K562 (cell line): ENCODE data around the gene CARD11. TPM values are rescaled to one million over a fixed set of nuclear protein-coding genes. Genes with fewer than 3 reads are reported as not detected.

ENCODE experiments used
- ATAC-seq: fragments of 200-7000 bp; cut with Tn5 transposase; 3 replicates; pipeline ENCODE4 v1.9.1; 2020; ENCODE audit warnings: moderate library complexity
- BruUV-seq: library from RNA; stranded (reverse); fragments of 400-500 nt; replicated peaks from 2 replicates; lab custom pipeline; 2021; lab: Mats Ljungman, UMichigan
- CTCF ChIA-PET: fragments of 300-600 bp; formaldehyde crosslinking; extraction: SDS; loops from one replicate; lab custom pipeline; 2021; ENCODE audit warnings: low intra/inter-chr PET ratio; lab: Yijun Ruan, JAX
- POLR2A ChIA-PET: fragments of 300-600, 350-650 bp; sonication (Branson Sonifier 250); formaldehyde crosslinking; extraction: SDS; loops from one replicate; lab custom pipeline; 2021; ENCODE audit warnings: antibody characterized with exemption, inconsistent platforms; lab: Yijun Ruan, JAX
- DNase-seq, 4 experiments: peaks; one replicate each; pipeline versions ENCODE4 v3.0.0 to v3.0.0-alpha.2; 2011 to 2018; ENCODE audit warnings: low spot score in 3 of 4, mixed read lengths in 3 of 4; ENCODE audit errors: extremely low read depth in 1 of 4
- FAIRE-seq: peaks from 2 replicates; lab custom pipeline; 2011; peaks lifted over from hg19 to GRCh38; lab: Jason Lieb, UNC
- H2AFZ ChIP-seq: 2 replicates; pipeline ENCODE4 v1.6.0; 2011; ENCODE audit warnings: low read depth, low read length, control low read depth, inconsistent platforms
- H3K27ac ChIP-seq: fragments of 200-600 bp; 3 replicates; pipeline ENCODE4 v1.8.0; 2011; ENCODE audit warnings: low read depth, mild to moderate bottlenecking, control low read depth, inconsistent platforms, low read length, moderate library complexity, mixed read lengths; ENCODE audit errors: extremely low read depth
- H3K27me3 ChIP-seq, 2 experiments: fragments of 300-600 bp in 1 of 2; 2 replicates in 1 of 2; 3 replicates in 1 of 2; pipeline versions ENCODE4 v1.6.0 to v1.8.0; 2011; ENCODE audit warnings: inconsistent platforms in 2 of 2, low read length in 2 of 2, mild to moderate bottlenecking in 1 of 2, mixed read lengths in 1 of 2, moderate library complexity in 1 of 2; ENCODE audit not compliant: control insufficient read depth in 2 of 2, insufficient read depth in 2 of 2
- H3K36me3 ChIP-seq: fragments of 300-600 bp; 3 replicates; pipeline ENCODE4 v1.8.0; 2011; ENCODE audit warnings: mild to moderate bottlenecking, low read length, inconsistent platforms; ENCODE audit not compliant: control insufficient read depth, insufficient read depth
- H3K4me1 ChIP-seq, 2 experiments: fragments of 200-600 bp in 1 of 2; replicated peaks in 1 of 2; 2 replicates in 1 of 2; 3 replicates in 1 of 2; pipeline versions ENCODE4 v1.5.1 to v1.8.0; 2011; ENCODE audit warnings: inconsistent platforms in 2 of 2, low read length in 2 of 2, mild to moderate bottlenecking in 1 of 2, mixed read lengths in 1 of 2, moderate library complexity in 1 of 2; ENCODE audit not compliant: control insufficient read depth in 2 of 2, insufficient read depth in 2 of 2
- H3K4me2 ChIP-seq: 2 replicates; pipeline ENCODE4 v1.6.1; 2011; ENCODE audit warnings: low read length, control low read depth, inconsistent platforms, mixed read lengths; ENCODE audit not compliant: insufficient read depth
- H3K4me3 ChIP-seq: fragments of 200-600 bp; sonication (generic), shearing (Covaris generic); 2 replicates; pipeline ENCODE4 v1.5.1; 2016; ENCODE audit warnings: control low read depth, inconsistent platforms
- H3K79me2 ChIP-seq: fragments of 200-600 bp; 3 replicates; pipeline ENCODE4 v1.8.0; 2011; ENCODE audit warnings: low read length, inconsistent platforms; ENCODE audit not compliant: control insufficient read depth, insufficient read depth
- H3K9ac ChIP-seq, 2 experiments: 2 replicates each; pipeline versions ENCODE4 v1.6.0 to v1.6.1; 2011; ENCODE audit warnings: low read depth in 2 of 2, low read length in 2 of 2, control low read depth in 1 of 2, inconsistent platforms in 1 of 2, mild to moderate bottlenecking in 1 of 2, mixed read lengths in 1 of 2; ENCODE audit not compliant: insufficient read depth in 1 of 2
- H3K9me1 ChIP-seq: one replicate; pipeline ENCODE4 v1.6.0; 2011; ENCODE audit warnings: inconsistent platforms, mild to moderate bottlenecking, low read length, moderate library complexity; ENCODE audit not compliant: control insufficient read depth, insufficient read depth
- H3K9me3 ChIP-seq: replicated peaks from 2 replicates; pipeline ENCODE4 v1.5.1; 2011; ENCODE audit warnings: low read depth, low read length, inconsistent platforms; ENCODE audit not compliant: control insufficient read depth, insufficient read depth
- H4K20me1 ChIP-seq: replicated peaks from 2 replicates; pipeline ENCODE4 v1.6.1; 2011; ENCODE audit warnings: low read length, inconsistent platforms, mixed read lengths; ENCODE audit not compliant: control insufficient read depth, insufficient read depth
- NCOA6 ChIP-seq: fragments of 450-650 bp; IDR thresholded peaks from 2 replicates; pipeline ENCODE4 v1.6.1; 2017; ENCODE audit warnings: mild to moderate bottlenecking
- NRF1 ChIP-seq, 2 experiments: fragments of 450-650 bp; IDR thresholded peaks in 1 of 2; conservative IDR thresholded peaks in 1 of 2; 2 replicates each; pipeline ENCODE4 v1.6.1; 2014; ENCODE audit warnings: mild to moderate bottlenecking in 2 of 2
- RFX1 ChIP-seq: fragments of 450-650 bp; IDR thresholded peaks from 2 replicates; pipeline ENCODE4 v1.6.1; 2016; ENCODE audit warnings: mild to moderate bottlenecking, moderate library complexity
- whole genome bisulfite sequencing: fragments of 100-300 bp; shearing (Covaris generic); methylation state at CpG from one replicate; pipeline ENCODE4 v1.1.6; 2016; ENCODE audit warnings: low coverage, mixed read lengths; ENCODE audit not compliant: insufficient coverage; ENCODE audit errors: missing lambda C conversion rate; 5-methylcytosine and 5-hydroxymethylcytosine counted together
- in situ Hi-C: fragments of 300-500 bp; cut with MboI; formaldehyde crosslinking; loops from 4 replicates; pipeline ENCODE4 v1.15.0; 2018; ENCODE audit warnings: inconsistent platforms, mixed read lengths
- intact Hi-C: fragments of 100-400 bp; cut with micrococcal nuclease; formaldehyde crosslinking; loops from 2 replicates; pipeline ENCODE4 v1.14.2; 2022
- polyA plus RNA-seq, 8 experiments: library from polyadenylated mRNA; depleted of rRNA in 4 of 8; stranded (reverse) in 5 of 8; unstranded in 3 of 8; fragments of >200 nt; fragmentation: Nextera tagmentation in 2 of 8; fragmentation: Illumina TruSeq in 1 of 8; extraction: Ambion mirVana in 2 of 8; extraction: Trizol in 1 of 8; gene quantifications; 2 replicates each; pipeline versions ENCODE4 v1.2.1 to v1.2.3, GENCODE V29; 2011 to 2014; ENCODE audit warnings: inconsistent platforms in 1 of 8, missing spikeins in 1 of 8
- total RNA-seq, 7 experiments: library from RNA; depleted of rRNA in 6 of 7; stranded (reverse); fragments of >200 nt in 6 of 7; fragmentation: Illumina TruSeq in 2 of 7; extraction: Trizol in 2 of 7; gene quantifications; 2 replicates each; pipeline versions ENCODE4 v1.2.1 to v1.2.3, GENCODE V29; 2011 to 2021; ENCODE audit warnings: low replicate concordance in 1 of 7
- TF ChIP-seq, protein P1 (sequence below): sonication (generic); formaldehyde crosslinking; IDR thresholded peaks from 2 replicates; pipeline ENCODE4 v1.8.0; 2022; ENCODE audit warnings: missing genetic modification reagents, mild to moderate bottlenecking, moderate library complexity, borderline replicate concordance

The CARD11 gene
- total and polyA plus RNA-seq, 9 of the 15 experiments (the other 6 are each of a cell fraction or from before 2014, with no cell fraction given): 0.07 to 12.8 (median 5.7) TPM

GRCh38 chr7:2872296-2872874, 171.3 kb downstream of the CARD11 start:
- Histone ChIP-seq H3K4me3 (no peak overlapping the region), H3K4me2 (no peak overlapping the region), H3K27me3 (peaks cover 18 to 66% of the 10 kb centered on the region in 2 experiments), H3K27ac (no peak overlapping the region), H3K9me3 (no peaks in the 10 kb centered on the region), H3K79me2 (no peaks in the 10 kb centered on the region), H4K20me1 (peaks cover 9% of the 10 kb centered on the region), H2AFZ (no peak overlapping the region), H3K4me1 (peaks cover 0 to 17% of the 10 kb centered on the region in 2 experiments; a peak in 2 of 5 replicates), H3K9ac (no peak overlapping the region), H3K9me1 (no peaks in the 10 kb centered on the region), H3K36me3 (no peaks in the 10 kb centered on the region)
- CTCF ChIA-PET: no interaction called here
- FAIRE-seq: peak; percentile 72
- TF ChIP-seq, protein P1, sequence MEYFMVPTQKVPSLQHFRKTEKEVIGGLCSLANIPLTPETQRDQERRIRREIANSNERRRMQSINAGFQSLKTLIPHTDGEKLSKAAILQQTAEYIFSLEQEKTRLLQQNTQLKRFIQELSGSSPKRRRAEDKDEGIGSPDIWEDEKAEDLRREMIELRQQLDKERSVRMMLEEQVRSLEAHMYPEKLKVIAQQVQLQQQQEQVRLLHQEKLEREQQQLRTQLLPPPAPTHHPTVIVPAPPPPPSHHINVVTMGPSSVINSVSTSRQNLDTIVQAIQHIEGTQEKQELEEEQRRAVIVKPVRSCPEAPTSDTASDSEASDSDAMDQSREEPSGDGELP (CRISPR knock-in tag): no peak
- TF ChIP-seq RFX1: peak; percentile 59; the same call in 1 of the 2 replicates
- 7% methylated on average over 6 of the region's 10 CpGs for WGBS
- in situ Hi-C loops (loop anchor here (25.0 kb wide), 1 partner anchor 1015 kb away; no protein-coding TSS in a partner anchor), intact Hi-C loops (no loop called here)
- ATAC-seq: no peak
- peak in 1 of 4 experiments; percentile 2 for DNase-seq
- POLR2A ChIA-PET: no interaction called here
- BruUV-seq: no TSS peak

DNA sequence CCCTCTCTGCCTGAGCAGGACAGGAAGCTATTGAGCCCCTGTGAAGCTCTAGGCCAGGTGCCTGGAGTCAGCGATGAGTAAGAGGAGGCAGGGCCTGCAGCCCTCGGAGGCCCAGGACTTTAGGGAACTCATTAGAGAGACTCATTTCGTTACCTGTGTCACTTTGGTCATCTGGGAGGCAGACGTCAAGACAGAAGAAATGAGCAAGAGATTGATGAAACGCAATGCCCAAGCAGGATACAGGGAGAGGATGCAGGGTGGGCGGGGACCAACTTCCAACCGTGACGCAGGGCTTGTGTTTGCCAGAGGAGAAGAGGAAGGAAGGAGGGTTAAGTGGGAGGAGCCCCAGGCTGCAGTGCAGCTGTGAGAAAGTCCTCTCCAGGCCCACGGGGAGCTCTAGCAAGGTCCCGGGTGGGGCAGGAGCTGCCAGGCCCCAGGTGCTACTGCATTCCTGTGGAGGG, 173.2 kb downstream of the CARD11 start:
- Histone ChIP-seq H3K4me3 (no peak overlapping the region), H3K4me1 (peaks cover 0 to 14% of the 10 kb centered on the region in 2 experiments; a peak in 2 of 5 replicates), H3K36me3 (no peaks in the 10 kb centered on the region), H4K20me1 (peaks cover 9% of the 10 kb centered on the region), H3K9me1 (no peaks in the 10 kb centered on the region), H3K79me2 (no peaks in the 10 kb centered on the region), H3K27ac (no peak overlapping the region), H3K4me2 (no peak overlapping the region), H3K9ac (peak overlapping the region in 1 of 2 experiments; percentile 17; a peak in 2 of 4 replicates), H3K9me3 (no peaks in the 10 kb centered on the region), H3K27me3 (peaks cover 15 to 55% of the 10 kb centered on the region in 2 experiments), H2AFZ (no peak overlapping the region)
- no peak for FAIRE-seq
- WGBS: 9% methylated on average over 10 of the region's 10 CpGs
- peak in 1 of 4 experiments; percentile 15 for DNase-seq
- no TSS peak for BruUV-seq
- intact Hi-C loops (no loop called here), in situ Hi-C loops (loop anchor here (25.0 kb wide), 1 partner anchor 1017 kb away; no protein-coding TSS in a partner anchor)
- TF ChIP-seq NRF1 (conservative IDR thresholded peaks at IDR 0.05 in 1 of 2, IDR thresholded peaks at IDR 0.05 in 1 of 2) (0 out of 4 replicates have a peak, but pooled peaks of 1 of the 2 experiments have one; percentile 20), NCOA6 (no peak)
- peak; percentile 18; the same call in 1 of the 3 replicates for ATAC-seq
- CTCF ChIA-PET: no interaction called here
- POLR2A ChIA-PET: interaction anchor here (0.7 kb wide), 1 partner anchor 382 kb away, joined by 3 read pairs; no protein-coding TSS in a partner anchor
